Measurements from ENCODE around the gene DDX24. TPM values are rescaled to one million over a fixed set of nuclear protein-coding genes. Genes with fewer than 3 reads are reported as not detected.

The DDX24 gene
- polyA plus RNA-seq, 1 donor from 2014 or later, result 207 TPM

- peaks cover 0 to 2% (median 0%) of the 10 kb centered on the region in 3 donors for H3K4me1 Mint-ChIP-seq
- H3K9me3 Mint-ChIP-seq, result no peaks in the 10 kb centered on the region
- H3K4me3 Mint-ChIP-seq, result peak overlapping the region in 1 of 4 donors; percentile 29
- H3K27me3 Mint-ChIP-seq, result no peaks in the 10 kb centered on the region
- no peaks in the 10 kb centered on the region for H3K36me3 Mint-ChIP-seq
- H3K27ac Mint-ChIP-seq, result peak overlapping the region in 1 of 3 donors; percentile 65
Measured at GRCh38 chr14:94041551-94042346, 39.3 kb downstream of the DDX24 start.

GRCh38 chr14:94040796-94041195 lies 40.2 kb downstream of the DDX24 start:
- Mint-ChIP-seq H3K4me3 (no peak overlapping the region), H3K27me3 (no peaks in the 10 kb centered on the region), H3K36me3 (no peaks in the 10 kb centered on the region), H3K27ac (no peak overlapping the region), H3K4me1 (peaks cover 0 to 5% (median 0%) of the 10 kb centered on the region in 3 donors), H3K9me3 (no peaks in the 10 kb centered on the region)

DNA sequence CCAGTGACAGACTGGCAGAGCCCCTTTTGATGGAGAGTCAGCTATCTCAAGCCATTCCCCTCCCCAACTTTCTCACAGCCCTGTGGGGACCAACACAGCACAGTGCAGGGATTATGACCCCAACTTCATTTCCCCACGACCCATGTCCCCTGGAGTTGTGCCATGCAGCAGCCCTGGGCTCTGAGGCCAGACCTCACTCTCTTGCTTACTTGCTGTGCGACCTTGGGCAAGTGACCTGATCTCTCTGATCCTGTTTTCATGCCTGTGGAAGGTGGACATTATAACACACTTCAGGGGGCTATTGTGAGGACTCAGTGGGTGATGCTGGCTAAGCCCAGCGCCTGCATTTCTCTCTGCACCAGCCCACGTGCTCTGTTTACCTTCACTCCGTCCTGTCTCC lies 40.8 kb downstream of the DDX24 start:
- Mint-ChIP-seq H3K36me3 (no peaks in the 10 kb centered on the region), H3K27ac (no peak overlapping the region), H3K9me3 (no peaks in the 10 kb centered on the region), H3K27me3 (no peaks in the 10 kb centered on the region), H3K4me3 (no peak overlapping the region), H3K4me1 (peaks cover 0 to 5% (median 0%) of the 10 kb centered on the region in 3 donors)

DNA sequence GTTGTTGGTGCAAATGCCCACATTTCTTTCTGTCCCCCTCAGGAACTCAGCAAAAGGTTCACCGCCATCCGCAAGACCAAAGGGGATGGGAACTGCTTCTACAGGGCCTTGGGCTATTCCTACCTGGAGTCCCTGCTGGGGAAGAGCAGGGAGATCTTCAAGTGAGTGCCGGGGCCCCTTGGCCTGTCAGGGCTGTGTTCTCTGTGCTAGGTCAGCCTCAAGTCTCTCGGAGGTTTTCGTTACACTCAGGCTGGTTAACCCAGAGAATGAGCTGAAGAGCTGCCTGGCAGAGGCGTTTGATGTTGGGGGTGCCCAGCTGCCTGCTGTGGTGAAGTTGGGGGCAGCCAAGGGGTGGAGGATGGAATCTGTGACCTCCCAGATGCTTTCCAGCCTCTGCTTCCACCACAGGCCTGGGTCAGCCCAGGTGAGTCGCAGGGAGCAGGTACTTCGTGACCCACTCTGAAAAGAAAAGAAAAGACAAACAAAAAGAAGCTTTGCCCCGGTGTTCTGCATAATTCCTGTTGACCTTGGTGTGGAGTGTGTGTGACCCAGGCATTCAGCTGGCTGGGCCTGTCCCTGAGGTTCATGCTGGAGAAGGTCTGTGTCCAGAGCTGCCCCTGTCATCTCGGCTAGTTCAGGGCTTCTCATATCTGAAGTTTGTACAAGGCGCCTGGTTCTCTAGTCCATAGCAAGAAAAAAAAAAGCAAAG lies 41.9 kb downstream of the DDX24 start:
- H3K36me3 Mint-ChIP-seq, result no peaks in the 10 kb centered on the region
- no peaks in the 10 kb centered on the region for H3K27me3 Mint-ChIP-seq
- no peak overlapping the region for H3K27ac Mint-ChIP-seq
- peaks cover 0 to 5% (median 0%) of the 10 kb centered on the region in 3 donors for H3K4me1 Mint-ChIP-seq
- H3K9me3 Mint-ChIP-seq, result no peaks in the 10 kb centered on the region
- H3K4me3 Mint-ChIP-seq, result no peak overlapping the region

- Mint-ChIP-seq H3K36me3 (no peaks in the 10 kb centered on the region), H3K27me3 (no peaks in the 10 kb centered on the region), H3K4me3 (no peak overlapping the region), H3K9me3 (no peaks in the 10 kb centered on the region), H3K4me1 (peaks cover 0 to 5% (median 0%) of the 10 kb centered on the region in 3 donors), H3K27ac (no peak overlapping the region)
Measured at GRCh38 chr14:94038510-94038909, 42.5 kb downstream of the DDX24 start.

- no peaks in the 10 kb centered on the region for H3K36me3 Mint-ChIP-seq
- no peak overlapping the region for H3K27ac Mint-ChIP-seq
- H3K9me3 Mint-ChIP-seq, result no peaks in the 10 kb centered on the region
- no peak overlapping the region for H3K4me3 Mint-ChIP-seq
- peaks cover 0 to 5% (median 0%) of the 10 kb centered on the region in 3 donors for H3K4me1 Mint-ChIP-seq
- no peaks in the 10 kb centered on the region for H3K27me3 Mint-ChIP-seq
Measured at GRCh38 chr14:94037954-94038353, 43.0 kb downstream of the DDX24 start.

DNA sequence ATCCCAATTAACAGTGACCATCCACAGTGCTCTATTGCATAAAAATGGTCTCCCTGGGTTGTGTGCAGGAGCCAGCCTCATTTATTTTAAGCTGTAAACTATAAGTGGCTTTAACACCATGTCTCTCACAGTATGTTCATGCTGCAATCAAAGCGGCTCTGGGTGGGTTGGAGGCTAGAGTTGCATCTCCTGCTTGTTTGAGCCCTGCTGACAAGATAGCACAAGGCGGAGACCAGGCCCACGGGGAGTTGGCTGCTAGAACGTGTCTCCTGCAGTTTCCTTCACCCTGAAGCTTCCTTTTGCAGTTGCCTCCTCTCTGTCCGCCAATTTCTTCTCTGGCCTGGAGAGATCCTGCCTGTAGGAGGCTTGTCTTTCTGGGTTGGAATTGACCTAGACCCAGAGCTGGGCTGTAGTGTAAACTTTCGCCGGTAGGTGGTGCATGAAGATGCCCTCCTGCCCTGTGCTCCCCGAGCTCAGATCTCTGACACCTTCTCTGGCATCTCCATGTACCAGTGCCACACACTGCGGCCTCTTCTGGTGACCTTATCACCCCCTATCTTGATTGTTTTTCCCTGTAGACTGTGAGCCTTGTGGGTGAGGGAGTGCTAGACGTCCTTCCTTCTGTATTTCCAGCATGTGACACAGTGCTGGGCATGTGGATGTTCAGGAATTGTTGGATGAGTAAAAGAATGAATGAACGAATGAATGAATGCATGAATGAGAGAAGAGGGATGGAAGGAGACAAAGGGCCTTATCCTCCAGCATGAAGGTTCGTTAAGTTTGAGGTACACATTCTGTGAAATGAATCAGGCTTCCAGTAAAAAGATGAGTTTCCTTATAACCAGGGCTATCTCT lies 44.5 kb downstream of the DDX24 start:
- Mint-ChIP-seq H3K27ac (peak overlapping the region in 2 of 3 donors; percentile 29 to 31), H3K4me3 (no peak overlapping the region)

DNA sequence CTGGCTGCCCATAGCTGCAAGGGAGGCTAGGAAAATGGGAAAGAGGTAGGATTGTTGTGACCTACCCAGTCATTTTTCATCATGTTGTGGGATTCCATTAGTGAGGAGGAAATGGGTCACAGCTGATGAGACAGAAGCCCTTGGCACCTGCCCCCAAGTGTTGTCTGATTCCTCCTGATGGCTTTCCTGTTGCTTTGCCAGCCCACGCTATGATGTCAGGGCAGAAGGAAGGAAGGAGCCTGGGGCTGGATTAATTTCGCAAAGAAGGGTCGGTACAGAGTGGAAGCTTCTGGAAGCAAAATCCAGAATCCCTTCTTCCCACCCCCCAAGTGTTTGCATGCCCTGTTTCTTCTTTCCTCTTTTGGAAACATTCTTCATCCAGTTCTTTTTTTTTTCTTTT lies 46.1 kb downstream of the DDX24 start:
- no peaks in the 10 kb centered on the region for H3K27me3 Mint-ChIP-seq
- H3K4me3 Mint-ChIP-seq, result no peak overlapping the region
- no peaks in the 10 kb centered on the region for H3K36me3 Mint-ChIP-seq
- peaks cover 0 to 5% (median 0%) of the 10 kb centered on the region in 3 donors for H3K4me1 Mint-ChIP-seq
- no peak overlapping the region for H3K27ac Mint-ChIP-seq
- no peaks in the 10 kb centered on the region for H3K9me3 Mint-ChIP-seq

More for the DNA sequence above, 44.5 kb downstream of the DDX24 start:
- H3K4me1 Mint-ChIP-seq, result peaks cover 0 to 5% (median 0%) of the 10 kb centered on the region in 3 donors
- no peaks in the 10 kb centered on the region for H3K27me3 Mint-ChIP-seq
- H3K36me3 Mint-ChIP-seq, result no peaks in the 10 kb centered on the region
- H3K9me3 Mint-ChIP-seq, result no peaks in the 10 kb centered on the region

- Mint-ChIP-seq H3K4me1 (peaks cover 0 to 2% (median 2%) of the 10 kb centered on the region in 3 donors), H3K27ac (no peak overlapping the region), H3K27me3 (no peaks in the 10 kb centered on the region), H3K36me3 (peaks cover 3% of the 10 kb centered on the region), H3K9me3 (no peaks in the 10 kb centered on the region), H3K4me3 (no peak overlapping the region)
Measured at GRCh38 chr14:94031883-94032279, 49.1 kb downstream of the DDX24 start.

DNA sequence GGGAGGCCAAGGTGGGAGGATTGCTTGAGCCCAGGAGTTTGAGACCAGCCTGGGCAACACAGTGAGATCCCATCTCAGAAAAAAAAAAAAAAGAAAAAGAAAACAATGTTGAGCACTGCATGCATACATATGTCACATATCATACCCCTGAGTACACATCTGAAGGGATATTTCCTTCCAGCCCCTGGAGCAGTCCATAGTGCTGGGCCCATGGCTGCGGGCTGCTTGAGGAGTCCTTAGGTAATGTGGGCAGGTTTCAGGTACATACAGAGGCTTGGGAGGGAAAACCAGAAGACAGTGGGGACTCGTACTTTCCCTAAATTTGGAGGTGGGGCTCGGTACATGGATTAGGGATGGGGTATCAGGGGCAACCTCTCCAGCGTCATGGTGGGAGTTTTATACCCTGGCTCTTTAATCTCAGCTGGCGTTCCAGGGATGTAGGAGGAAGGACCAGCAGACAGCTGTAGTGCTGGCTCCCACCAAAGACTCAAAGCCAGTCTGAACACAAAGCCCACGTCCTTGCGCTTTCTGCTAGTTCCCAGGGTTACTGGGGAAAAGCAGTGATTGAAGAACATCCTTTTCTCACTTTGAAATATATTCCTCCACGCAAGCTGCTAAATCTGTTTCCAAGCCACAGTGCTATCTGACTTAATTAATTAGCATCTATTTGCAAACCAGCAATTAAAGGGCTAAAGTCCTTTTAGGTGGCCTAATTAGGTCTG lies 49.7 kb downstream of the DDX24 start:
- peaks cover 0 to 2% (median 0%) of the 10 kb centered on the region in 3 donors for H3K4me1 Mint-ChIP-seq
- no peak overlapping the region for H3K27ac Mint-ChIP-seq
- H3K9me3 Mint-ChIP-seq, result no peaks in the 10 kb centered on the region
- peaks cover 3% of the 10 kb centered on the region for H3K36me3 Mint-ChIP-seq
- H3K4me3 Mint-ChIP-seq, result no peak overlapping the region
- H3K27me3 Mint-ChIP-seq, result no peaks in the 10 kb centered on the region

GRCh38 chr14:94030571-94030970 lies 50.4 kb downstream of the DDX24 start:
- Mint-ChIP-seq H3K27ac (peak overlapping the region in 1 of 3 donors; percentile 33), H3K9me3 (no peaks in the 10 kb centered on the region), H3K4me3 (no peak overlapping the region), H3K27me3 (peaks cover 3% of the 10 kb centered on the region), H3K4me1 (peaks cover 6 to 8% (median 6%) of the 10 kb centered on the region in 3 donors), H3K36me3 (peaks cover 3% of the 10 kb centered on the region)

DNA sequence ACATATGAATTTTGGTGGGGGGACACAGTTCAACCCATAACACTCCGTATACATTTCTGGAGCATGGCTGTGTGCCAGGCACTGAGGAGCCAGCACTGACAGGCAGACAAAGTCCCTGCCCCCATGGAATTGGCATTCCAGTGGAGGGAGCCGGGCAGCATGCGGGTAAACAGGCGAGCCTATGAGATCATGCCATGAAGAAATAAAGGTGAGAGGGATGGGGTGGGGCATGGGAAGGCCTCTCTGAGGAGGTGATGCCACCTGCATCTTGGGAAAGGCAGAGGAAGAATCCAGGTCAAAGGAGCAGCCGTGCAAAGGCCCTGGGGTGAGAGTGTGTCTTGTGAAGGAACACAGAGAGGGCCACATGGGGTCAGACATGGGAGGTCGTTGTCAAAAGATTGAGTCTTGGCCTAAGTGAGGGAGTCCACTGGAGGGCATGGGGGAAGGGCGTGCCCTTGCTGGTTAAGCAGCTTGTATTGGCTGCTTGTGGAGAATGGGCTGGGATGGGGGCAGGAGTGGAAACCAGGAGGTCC lies 51.3 kb downstream of the DDX24 start:
- Mint-ChIP-seq H3K27ac (no peak overlapping the region), H3K4me3 (no peak overlapping the region), H3K36me3 (peaks cover 3% of the 10 kb centered on the region), H3K9me3 (no peaks in the 10 kb centered on the region), H3K27me3 (peaks cover 7% of the 10 kb centered on the region), H3K4me1 (peaks cover 6 to 8% (median 6%) of the 10 kb centered on the region in 3 donors)

DNA sequence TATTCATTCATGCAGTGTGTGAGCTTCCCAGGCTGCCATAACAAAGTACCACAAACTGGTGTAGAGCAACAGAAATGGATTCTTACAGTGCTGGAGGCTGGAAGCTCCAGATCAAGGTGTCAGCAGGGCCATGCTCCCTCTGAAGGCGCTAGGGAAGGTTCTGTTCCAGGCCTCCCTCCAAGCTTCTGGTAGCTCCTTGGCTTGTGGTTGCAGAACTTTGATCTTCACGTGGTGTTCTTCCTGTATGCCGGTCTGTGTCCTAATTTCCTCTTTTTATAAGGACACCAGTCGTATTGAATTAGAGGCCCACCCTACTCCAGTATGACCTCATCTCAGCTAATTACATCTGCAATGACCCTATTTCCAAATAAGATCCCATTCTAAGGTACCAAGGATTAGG lies 51.7 kb downstream of the DDX24 start:
- H3K27ac Mint-ChIP-seq, result no peak overlapping the region
- peaks cover 3% of the 10 kb centered on the region for H3K36me3 Mint-ChIP-seq
- H3K27me3 Mint-ChIP-seq, result peaks cover 10% of the 10 kb centered on the region
- no peaks in the 10 kb centered on the region for H3K9me3 Mint-ChIP-seq
- H3K4me1 Mint-ChIP-seq, result peaks cover 6 to 8% (median 6%) of the 10 kb centered on the region in 3 donors
- H3K4me3 Mint-ChIP-seq, result peak overlapping the region in 2 of 4 donors; percentile 11 to 52

GRCh38 chr14:94028450-94028826 lies 52.6 kb downstream of the DDX24 start:
- H3K4me3 Mint-ChIP-seq, result peak overlapping the region in 2 of 4 donors; percentile 11 to 85
- peaks cover 6 to 8% (median 6%) of the 10 kb centered on the region in 3 donors for H3K4me1 Mint-ChIP-seq
- peaks cover 3% of the 10 kb centered on the region for H3K36me3 Mint-ChIP-seq
- H3K27me3 Mint-ChIP-seq, result peaks cover 14% of the 10 kb centered on the region
- no peaks in the 10 kb centered on the region for H3K9me3 Mint-ChIP-seq
- no peak overlapping the region for H3K27ac Mint-ChIP-seq
